Measurements from ENCODE around the gene USP51. TPM values are rescaled to one million over a fixed set of nuclear protein-coding genes. Genes with fewer than 3 reads are reported as not detected.
A peak's percentile ranks its signal among the peaks of the same experiment; 100 is the strongest.

Gene USP51
- total and polyA plus RNA-seq, 2 donors (not counting 1 experiment from before 2014, with no cell fraction given), result 0.91 to 3.2 TPM

DNA sequence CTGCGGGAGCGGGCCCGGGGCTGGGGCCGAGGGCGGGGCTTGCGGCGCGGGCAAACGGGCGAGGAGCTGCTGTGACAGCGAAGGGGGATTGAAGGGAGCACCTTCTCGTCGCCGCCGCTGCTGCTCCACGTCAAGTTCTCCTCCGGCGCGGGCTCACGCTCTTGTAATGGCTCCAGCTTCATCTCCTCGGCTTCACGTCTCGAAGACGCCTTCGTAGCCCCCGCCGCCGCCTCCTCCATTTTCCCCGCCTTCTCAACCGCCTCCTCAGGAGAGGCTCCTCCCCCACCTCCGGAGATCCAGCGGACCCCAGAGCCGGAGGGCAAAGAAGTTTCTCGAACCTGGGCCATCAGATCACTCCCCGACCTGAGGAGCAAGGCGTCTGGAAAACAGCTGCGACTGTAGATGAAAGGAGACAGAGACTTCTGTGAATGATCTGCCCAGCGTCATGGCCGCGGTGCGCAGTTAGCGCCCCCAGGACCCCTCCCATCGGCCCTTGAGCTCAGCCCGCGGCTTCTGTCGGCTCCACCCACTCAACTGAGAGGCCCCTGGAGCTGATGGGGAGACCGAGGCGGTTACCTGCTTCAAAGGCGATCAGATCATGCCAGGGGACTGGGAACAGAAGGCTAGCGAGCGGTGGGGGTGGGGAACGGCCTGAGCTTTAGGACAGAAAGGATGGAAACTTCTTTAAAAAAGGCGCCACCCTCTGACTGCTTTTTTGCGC is 895 bp downstream of the USP51 start:
- Mint-ChIP-seq H3K4me3 (peak overlapping the region; percentile 97), H3K9me3 (ENCODE audit: insufficient read depth) (no peaks in the 10 kb centered on the region), H3K4me1 (peaks cover 15% of the 10 kb centered on the region), H3K27ac (peak overlapping the region; percentile 98), H3K27me3 (no peaks in the 10 kb centered on the region)
- Histone ChIP-seq H3K9ac (ENCODE audit: low read length) (peak overlapping the region; percentile 88), H2AFZ (ENCODE audit: insufficient read depth, low read depth, low read length, poor library complexity, severe bottlenecking) (peak overlapping the region; percentile 84), H4K20me1 (ENCODE audit: control insufficient read depth, insufficient read depth, low read length, poor library complexity, severe bottlenecking) (no peaks in the 10 kb centered on the region), H3K36me3 (replicated peaks in 1 of 2; ENCODE audit: control extremely low read depth in 1 of 2, control insufficient read depth in 1 of 2, extremely low read depth in 1 of 2, insufficient read depth in 2 of 2, low read length in 1 of 2) (no peaks in the 10 kb centered on the region), H3K4me1 (ENCODE audit: control insufficient read depth in 2 of 2, insufficient read depth in 2 of 2, low read length in 2 of 2) (peaks cover 3 to 11% of the 10 kb centered on the region in 2 donors), H3K9me3 (ENCODE audit: control extremely low read depth in 1 of 3, control insufficient read depth in 2 of 3, insufficient read depth in 1 of 3, low read length in 2 of 3) (no peaks in the 10 kb centered on the region), H3K27ac (ENCODE audit: low read length in 2 of 2) (peak overlapping the region; percentile 88 to 92), H3K27me3 (replicated peaks in 1 of 4; ENCODE audit: control extremely low read depth in 1 of 4, control insufficient read depth in 3 of 4, insufficient read depth in 4 of 4, low read length in 3 of 4) (no peaks in the 10 kb centered on the region), H3K79me2 (ENCODE audit: control insufficient read depth, insufficient read depth, low read length) (no peaks in the 10 kb centered on the region), H3K4me2 (replicated peaks; ENCODE audit: low read depth, low read length, poor library complexity, severe bottlenecking) (peak overlapping the region; percentile 82), H3K4me3 (ENCODE audit: control extremely low read depth in 1 of 5, extremely low read depth in 1 of 5, insufficient read depth in 1 of 5, low read depth in 2 of 5, low read length in 4 of 5) (peak overlapping the region; percentile 73 to 94 (median 77))
- POLR2A ChIA-PET, result interaction anchor here (0.6 to 1.9 kb wide), 7 partner anchors 37 to 1075 kb away, joined by 3 to 10 read pairs (median 3); partner anchors contain the start of genes APEX2, MAGEH1, RRAGB and UBQLN2
- intact Hi-C loops (cut with micrococcal nuclease), result no loop called here
- TF ChIP-seq EZH2 (IDR thresholded peaks at IDR 0.05; ENCODE audit: borderline replicate concordance, insufficient read depth, low read depth, low read length, poor library complexity, severe bottlenecking), result no peak
- TF ChIP-seq, protein P1, sequence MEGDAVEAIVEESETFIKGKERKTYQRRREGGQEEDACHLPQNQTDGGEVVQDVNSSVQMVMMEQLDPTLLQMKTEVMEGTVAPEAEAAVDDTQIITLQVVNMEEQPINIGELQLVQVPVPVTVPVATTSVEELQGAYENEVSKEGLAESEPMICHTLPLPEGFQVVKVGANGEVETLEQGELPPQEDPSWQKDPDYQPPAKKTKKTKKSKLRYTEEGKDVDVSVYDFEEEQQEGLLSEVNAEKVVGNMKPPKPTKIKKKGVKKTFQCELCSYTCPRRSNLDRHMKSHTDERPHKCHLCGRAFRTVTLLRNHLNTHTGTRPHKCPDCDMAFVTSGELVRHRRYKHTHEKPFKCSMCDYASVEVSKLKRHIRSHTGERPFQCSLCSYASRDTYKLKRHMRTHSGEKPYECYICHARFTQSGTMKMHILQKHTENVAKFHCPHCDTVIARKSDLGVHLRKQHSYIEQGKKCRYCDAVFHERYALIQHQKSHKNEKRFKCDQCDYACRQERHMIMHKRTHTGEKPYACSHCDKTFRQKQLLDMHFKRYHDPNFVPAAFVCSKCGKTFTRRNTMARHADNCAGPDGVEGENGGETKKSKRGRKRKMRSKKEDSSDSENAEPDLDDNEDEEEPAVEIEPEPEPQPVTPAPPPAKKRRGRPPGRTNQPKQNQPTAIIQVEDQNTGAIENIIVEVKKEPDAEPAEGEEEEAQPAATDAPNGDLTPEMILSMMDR (IDR thresholded peaks at IDR 0.05), result no peak
- ATAC-seq (ENCODE audit: low read depth) (peak; percentile 73), DNase-seq (peak; percentile 83)
- under 1% methylated on average over 39 of the region's 54 CpGs for WGBS (ENCODE audit: insufficient coverage)
- CTCF ChIA-PET, result interaction anchor here (0.9 to 2.8 kb wide), 5 partner anchors 37 to 760 kb away, joined by 3 to 17 read pairs (median 5); partner anchors contain the start of genes MAGEH1 and RRAGB

All from B cell (primary cell).